Neural cell (in vitro differentiated cells): ENCODE measurements around the gene IL18BP. TPM values are rescaled to one million over a fixed set of nuclear protein-coding genes. Genes with fewer than 3 reads are reported as not detected.
A peak's percentile ranks its signal among the peaks of the same experiment; 100 is the strongest.

Experiments
- H2AFZ ChIP-seq: fragments of 200-600, 300-800 bp; sonication (generic), shearing (Covaris generic); 2 replicates; pipeline ENCODE4 v1.6.0; 2014; ENCODE audit warnings: low read depth, mild to moderate bottlenecking, antibody characterized with exemption, low read length, moderate library complexity
- H3F3A ChIP-seq: fragments of 200-600 bp; shearing (Covaris generic); 2 replicates; pipeline ENCODE4 v1.6.1; 2016; ENCODE audit warnings: mild to moderate bottlenecking, moderate library complexity, mixed read lengths, antibody characterized with exemption, low read length; ENCODE audit not compliant: insufficient read depth, poor library complexity, severe bottlenecking
- H3K27ac ChIP-seq: fragments of 200-600, 300-800 bp; sonication (generic), shearing (Covaris generic); 2 replicates; pipeline ENCODE4 v1.5.1; 2014; ENCODE audit warnings: mild to moderate bottlenecking, low read length, moderate library complexity
- H3K27me3 ChIP-seq: fragments of 300-800, 200-600 bp; sonication (generic), shearing (Covaris generic); 2 replicates; pipeline ENCODE4 v1.6.0; 2014; ENCODE audit warnings: mild to moderate bottlenecking, low read depth, low read length, moderate library complexity; ENCODE audit not compliant: insufficient read depth
- H3K36me3 ChIP-seq: fragments of 300-800, 200-600 bp; sonication (generic), shearing (Covaris generic); 2 replicates; pipeline ENCODE4 v1.5.1; 2014; ENCODE audit warnings: mild to moderate bottlenecking, antibody characterized with exemption, low read length, moderate library complexity; ENCODE audit not compliant: insufficient read depth
- H3K4me2 ChIP-seq: fragments of 300-800, 200-600 bp; sonication (generic), shearing (Covaris generic); 2 replicates; pipeline ENCODE4 v1.6.0; 2014; ENCODE audit warnings: mild to moderate bottlenecking, low read length
- H3K4me3 ChIP-seq: fragments of 300-800, 200-600 bp; sonication (generic), shearing (Covaris generic); 2 replicates; pipeline ENCODE4 v1.5.1; 2014; ENCODE audit warnings: mild to moderate bottlenecking, low read length, moderate library complexity
- H3K79me2 ChIP-seq: fragments of 200-600 bp; shearing (Covaris generic); replicated peaks from 2 replicates; pipeline ENCODE4 v1.6.0; 2014; ENCODE audit warnings: mild to moderate bottlenecking, low read length, moderate library complexity; ENCODE audit not compliant: insufficient read depth
- H3K9ac ChIP-seq: fragments of 300-800, 200-600 bp; sonication (generic), shearing (Covaris generic); 2 replicates; pipeline ENCODE4 v1.6.1; 2016; ENCODE audit warnings: mild to moderate bottlenecking, low read length, mixed read lengths
- H3K9me2 ChIP-seq: fragments of 200-600 bp; shearing (Covaris generic); 2 replicates; pipeline ENCODE4 v1.6.1; 2016; ENCODE audit warnings: mild to moderate bottlenecking, low read length, mixed read lengths; ENCODE audit not compliant: insufficient read depth
- H3K9me3 ChIP-seq: fragments of 200-600, 300-800 bp; sonication (generic), shearing (Covaris generic); 2 replicates; pipeline ENCODE4 v1.6.1; 2016; ENCODE audit warnings: mild to moderate bottlenecking, mixed run types, low read length, moderate library complexity, mixed read lengths
- H4K20me1 ChIP-seq: fragments of 200-600 bp; shearing (Covaris generic); 2 replicates; pipeline ENCODE4 v1.6.1; 2016; ENCODE audit warnings: mild to moderate bottlenecking, mixed run types; ENCODE audit not compliant: insufficient read depth
- CTCF ChIP-seq: fragments of 450-650 bp; IDR thresholded peaks from 2 replicates; pipeline ENCODE4 v1.5.1; 2014; ENCODE audit warnings: antibody characterized with exemption, mild to moderate bottlenecking, moderate library complexity; ENCODE audit not compliant: poor library complexity, severe bottlenecking
- EP300 ChIP-seq: fragments of 450-650 bp; conservative IDR thresholded peaks from 2 replicates; pipeline ENCODE4 v1.6.1; 2014; ENCODE audit warnings: antibody characterized with exemption, mild to moderate bottlenecking, moderate library complexity; ENCODE audit not compliant: poor library complexity, severe bottlenecking
- EZH2 ChIP-seq: fragments of 200-600, 300-800 bp; shearing (Covaris generic), sonication (generic); IDR thresholded peaks from 2 replicates; pipeline ENCODE4 v1.6.1; 2014; ENCODE audit warnings: antibody characterized with exemption, low read length, borderline replicate concordance, mild to moderate bottlenecking; ENCODE audit not compliant: insufficient read depth, poor library complexity, severe bottlenecking
- MXI1 ChIP-seq: fragments of 450-650 bp; conservative IDR thresholded peaks from 2 replicates; pipeline ENCODE4 v1.6.1; 2014; ENCODE audit warnings: antibody characterized with exemption, mild to moderate bottlenecking; ENCODE audit not compliant: poor library complexity, severe bottlenecking
- POLR2AphosphoS5 ChIP-seq: IDR thresholded peaks from 2 replicates; pipeline ENCODE4 v1.6.1; 2012
- RAD21 ChIP-seq: fragments of 450-650 bp; conservative IDR thresholded peaks from 2 replicates; pipeline ENCODE4 v1.6.1; 2014; ENCODE audit warnings: antibody characterized with exemption, mild to moderate bottlenecking, moderate library complexity
- REST ChIP-seq: IDR thresholded peaks from 2 replicates; pipeline ENCODE4 v1.6.1; 2012; ENCODE audit warnings: borderline replicate concordance
- SMC3 ChIP-seq: fragments of 450-650 bp; conservative IDR thresholded peaks from 2 replicates; pipeline ENCODE4 v1.6.1; 2014; ENCODE audit warnings: antibody characterized with exemption, mild to moderate bottlenecking, moderate library complexity; ENCODE audit not compliant: poor library complexity
- TAF1 ChIP-seq: IDR thresholded peaks from 2 replicates; pipeline ENCODE4 v1.6.1; 2012; ENCODE audit warnings: low read depth
- polyA plus RNA-seq: library from polyadenylated mRNA; depleted of rRNA; stranded (reverse); fragments of >200 nt; gene quantifications from 2 replicates; pipeline ENCODE4 v1.2.3, GENCODE V29; 2014

IL18BP gene
- polyA plus RNA-seq, 1 donor from 2014 or later, result 3.1 TPM

GRCh38 chr11:72041364-72042063 lies 42.8 kb downstream of the IL18BP start:
- H3K27me3 ChIP-seq, result no peaks in the 10 kb centered on the region
- H3K9me2 ChIP-seq, result no peaks in the 10 kb centered on the region
- peak overlapping the region; percentile 99 for H3K27ac ChIP-seq
- no peaks in the 10 kb centered on the region for H3K9me3 ChIP-seq
- H3F3A ChIP-seq, result peaks cover 9% of the 10 kb centered on the region
- H3K4me3 ChIP-seq, result peak overlapping the region; percentile 67
- peak overlapping the region; percentile 94 for H3K9ac ChIP-seq
- no peaks in the 10 kb centered on the region for H3K36me3 ChIP-seq
- peak overlapping the region; percentile 86 for H3K4me2 ChIP-seq
- peaks cover 37% of the 10 kb centered on the region for H3K79me2 ChIP-seq
- H4K20me1 ChIP-seq, result no peaks in the 10 kb centered on the region
- TF ChIP-seq CTCF (no peak), REST (peak; percentile 75), MXI1 (peak; percentile 14), TAF1 (no peak), EP300 (peak; percentile 10), EZH2 (no peak), POLR2AphosphoS5 (peak; percentile 66), SMC3 (no peak), RAD21 (no peak)
- H2AFZ ChIP-seq, result peak overlapping the region; percentile 71

- Histone ChIP-seq H3K9ac (peak overlapping the region; percentile 94), H3K36me3 (no peaks in the 10 kb centered on the region), H3F3A (peaks cover 9% of the 10 kb centered on the region), H3K4me3 (peak overlapping the region; percentile 67), H3K4me2 (peak overlapping the region; percentile 86), H4K20me1 (no peaks in the 10 kb centered on the region), H3K27me3 (no peaks in the 10 kb centered on the region), H3K9me2 (no peaks in the 10 kb centered on the region), H2AFZ (peak overlapping the region; percentile 71), H3K9me3 (no peaks in the 10 kb centered on the region), H3K79me2 (peaks cover 30% of the 10 kb centered on the region), H3K27ac (peak overlapping the region; percentile 99)
- TF ChIP-seq POLR2AphosphoS5 (no peak), TAF1 (no peak), EP300 (no peak)
These were observed 43.5 kb downstream of the IL18BP start for GRCh38 chr11:72042064-72042745.
